GM21825 (cell line): Measurements from ENCODE around the gene BIRC3.
A peak's percentile ranks its signal among the peaks of the same experiment; 100 is the strongest.
"Not testable (repeated sequence)": the region's sequence is repeated elsewhere in the genome, so short reads cannot be mapped to it uniquely, and the experiment has no call there.

Source experiments
- ATAC-seq: cut with Tn5 transposase; IDR thresholded peaks from one replicate; pipeline ENCODE4 v1.9.1; 2021; ENCODE audit warnings: mild to moderate bottlenecking, moderate library complexity; ENCODE audit not compliant: unreplicated experiment

Gene BIRC3

GRCh38 chr11:102367364-102367763, 50.1 kb downstream of the BIRC3 start:
- no peak for ATAC-seq

- ATAC-seq = peak; percentile 100
Measured at GRCh38 chr11:102368472-102368871, 51.2 kb downstream of the BIRC3 start.

GRCh38 chr11:102374633-102375424, 57.5 kb downstream of the BIRC3 start:
- not testable (repeated sequence) for ATAC-seq

GRCh38 chr11:102375720-102376399, 58.6 kb downstream of the BIRC3 start:
- ATAC-seq = no peak

GRCh38 chr11:102377891-102378290, 60.6 kb downstream of the BIRC3 start:
- ATAC-seq = no peak

- ATAC-seq = no peak
Measured at GRCh38 chr11:102378818-102379217, 61.5 kb downstream of the BIRC3 start.

GRCh38 chr11:102382384-102382783, 65.1 kb downstream of the BIRC3 start:
- ATAC-seq = no peak

GRCh38 chr11:102383839-102384238, 66.6 kb downstream of the BIRC3 start:
- no peak for ATAC-seq

GRCh38 chr11:102384419-102385079, 67.3 kb downstream of the BIRC3 start:
- ATAC-seq = no peak

- no peak for ATAC-seq
Measured at GRCh38 chr11:102385085-102386007, 68.1 kb downstream of the BIRC3 start.

GRCh38 chr11:102386136-102386734, 69.0 kb downstream of the BIRC3 start:
- no peak for ATAC-seq

GRCh38 chr11:102387043-102387781, 69.9 kb downstream of the BIRC3 start:
- ATAC-seq = no peak
